Endodermal cell (in vitro differentiated cells): ENCODE data around the gene USB1. TPM values are rescaled to one million over a fixed set of nuclear protein-coding genes. Genes with fewer than 3 reads are reported as not detected.

Experiments
- DNase-seq: peaks from one replicate; pipeline ENCODE4 v3.0.0-alpha.2; 2017
- H3K27ac ChIP-seq: 2 replicates; pipeline ENCODE4 v1.5.1; 2013; ENCODE audit warnings: mild to moderate bottlenecking, low read depth, low read length, moderate library complexity
- H3K27me3 ChIP-seq: 2 replicates; pipeline ENCODE4 v1.6.1; 2013; ENCODE audit warnings: mild to moderate bottlenecking, low read length, moderate library complexity; ENCODE audit not compliant: insufficient read depth, control insufficient read depth, poor library complexity, severe bottlenecking
- H3K36me3 ChIP-seq: 2 replicates; pipeline ENCODE4 v1.7.0; 2013; ENCODE audit warnings: mild to moderate bottlenecking, low read length, moderate library complexity; ENCODE audit not compliant: control insufficient read depth, insufficient read depth
- H3K4me1 ChIP-seq: one replicate; pipeline ENCODE4 v1.7.0; 2013; ENCODE audit warnings: low read length; ENCODE audit not compliant: control insufficient read depth, insufficient read depth
- H3K4me3 ChIP-seq: 2 replicates; pipeline ENCODE4 v1.5.1; 2013; ENCODE audit warnings: mild to moderate bottlenecking, low read length, moderate library complexity
- H3K9ac ChIP-seq: 2 replicates; pipeline ENCODE4 v1.6.1; 2013; ENCODE audit warnings: mild to moderate bottlenecking, low read length, moderate library complexity; ENCODE audit not compliant: poor library complexity, severe bottlenecking; ENCODE audit errors: extremely low read depth
- H3K9me3 ChIP-seq: 2 replicates; pipeline ENCODE4 v1.6.1; 2013; ENCODE audit warnings: mild to moderate bottlenecking, low read length, moderate library complexity; ENCODE audit not compliant: control insufficient read depth
- H3K27ac Mint-ChIP-seq: 2 replicates; pipeline ENCODE4 v1.8.0; 2020; ENCODE audit warnings: mixed read lengths
- H3K27me3 Mint-ChIP-seq: 2 replicates; pipeline ENCODE4 v1.8.0; 2021; ENCODE audit warnings: mild to moderate bottlenecking, mixed read lengths; ENCODE audit not compliant: insufficient read depth
- H3K36me3 Mint-ChIP-seq: 2 replicates; pipeline ENCODE4 v1.8.0; 2020; ENCODE audit warnings: low read depth, mixed read lengths
- H3K4me1 Mint-ChIP-seq: 2 replicates; pipeline ENCODE4 v1.8.0; 2020; ENCODE audit warnings: mixed read lengths
- H3K4me3 Mint-ChIP-seq: 2 replicates; pipeline ENCODE4 v1.8.0; 2020; ENCODE audit warnings: mild to moderate bottlenecking, moderate library complexity, mixed read lengths
- H3K9me3 Mint-ChIP-seq: 2 replicates; pipeline ENCODE4 v1.8.0; 2020; ENCODE audit warnings: mild to moderate bottlenecking, mixed read lengths
- CTCF ChIP-seq: fragments of 200-600 bp; sonication (generic); conservative IDR thresholded peaks from 2 replicates; pipeline ENCODE4 v1.5.0; 2021; ENCODE audit warnings: antibody characterized with exemption, mild to moderate bottlenecking
- WGBS, 2 experiments: methylation state at CpG; one replicate each; pipeline versions ENCODE4 v1.1.5 to v1.1.7; 2013; ENCODE audit warnings: missing lambda C conversion rate in 2 of 2, mixed read lengths in 1 of 2; ENCODE audit not compliant: insufficient coverage in 1 of 2, insufficient read length in 1 of 2; 5-methylcytosine and 5-hydroxymethylcytosine counted together
- total RNA-seq, 2 donors: library from RNA; stranded (reverse); fragmentation: NEBNext Ultra II Directional in 1 of 2; extraction: Animal tissue kit (Norgen Biotek cat#: 25700) in 1 of 2; gene quantifications; 2 replicates in 1 of 2; 3 replicates in 1 of 2; pipeline ENCODE4 v1.2.1, GENCODE V29; 2021

The USB1 gene
- total RNA-seq, 2 donors from 2014 or later: 139 to 163 TPM

- no peak overlapping the region for H3K9ac ChIP-seq
- peaks cover 12% of the 10 kb centered on the region for H3K4me1 ChIP-seq
- H3K4me3 Mint-ChIP-seq: no peak overlapping the region
- H3K9me3 ChIP-seq: no peaks in the 10 kb centered on the region
- H3K9me3 Mint-ChIP-seq: no peaks in the 10 kb centered on the region
- no peak for DNase-seq
- no peak overlapping the region for H3K27ac ChIP-seq
- WGBS, 2 experiments: 88 to 94% methylated on average over 8 of the region's 8 CpGs
- peaks cover 30% of the 10 kb centered on the region for H3K4me1 Mint-ChIP-seq
- H3K27ac Mint-ChIP-seq: no peak overlapping the region
- H3K4me3 ChIP-seq: no peak overlapping the region
- H3K36me3 Mint-ChIP-seq: no peaks in the 10 kb centered on the region
- H3K36me3 ChIP-seq: no peaks in the 10 kb centered on the region
- no peaks in the 10 kb centered on the region for H3K27me3 ChIP-seq
- H3K27me3 Mint-ChIP-seq: no peaks in the 10 kb centered on the region
- TF ChIP-seq CTCF: no peak
Measured at GRCh38 chr16:57959121-57959520, 42.1 kb upstream of the USB1 start.

GRCh38 chr16:57959804-57960203 is 41.4 kb upstream of the USB1 start:
- no peaks in the 10 kb centered on the region for H3K27me3 ChIP-seq
- no peaks in the 10 kb centered on the region for H3K9me3 ChIP-seq
- 83 to 90% methylated on average over 5 to 10 of the region's 11 CpGs for WGBS, 2 experiments
- H3K9ac ChIP-seq: no peak overlapping the region
- no peak overlapping the region for H3K4me3 ChIP-seq
- no peaks in the 10 kb centered on the region for H3K27me3 Mint-ChIP-seq
- DNase-seq: no peak
- peaks cover 27% of the 10 kb centered on the region for H3K4me1 Mint-ChIP-seq
- no peak overlapping the region for H3K27ac Mint-ChIP-seq
- no peaks in the 10 kb centered on the region for H3K36me3 Mint-ChIP-seq
- no peaks in the 10 kb centered on the region for H3K36me3 ChIP-seq
- H3K27ac ChIP-seq: no peak overlapping the region
- no peak for TF ChIP-seq CTCF
- no peaks in the 10 kb centered on the region for H3K9me3 Mint-ChIP-seq
- H3K4me3 Mint-ChIP-seq: no peak overlapping the region
- H3K4me1 ChIP-seq: peaks cover 12% of the 10 kb centered on the region

GRCh38 chr16:57960310-57960709 is 40.9 kb upstream of the USB1 start:
- no peak for DNase-seq
- no peaks in the 10 kb centered on the region for H3K9me3 Mint-ChIP-seq
- no peak for TF ChIP-seq CTCF
- H3K27me3 Mint-ChIP-seq: no peaks in the 10 kb centered on the region
- no peak overlapping the region for H3K9ac ChIP-seq
- H3K27me3 ChIP-seq: no peaks in the 10 kb centered on the region
- H3K4me3 ChIP-seq: no peak overlapping the region
- peaks cover 12% of the 10 kb centered on the region for H3K4me1 ChIP-seq
- no peaks in the 10 kb centered on the region for H3K36me3 Mint-ChIP-seq
- H3K4me1 Mint-ChIP-seq: peaks cover 24% of the 10 kb centered on the region
- H3K27ac Mint-ChIP-seq: no peak overlapping the region
- H3K4me3 Mint-ChIP-seq: no peak overlapping the region
- no peak overlapping the region for H3K27ac ChIP-seq
- H3K9me3 ChIP-seq: no peaks in the 10 kb centered on the region
- no peaks in the 10 kb centered on the region for H3K36me3 ChIP-seq
- 75 to 80% methylated on average over 2 to 7 of the region's 10 CpGs for WGBS, 2 experiments
